H1 (cell line): ENCODE results near the gene RCL1. TPM values are rescaled to one million over a fixed set of nuclear protein-coding genes. Genes with fewer than 3 reads are reported as not detected.

ENCODE experiments used
- CTCF ChIA-PET: fragments of 300-600 bp; sonication (Branson Sonifier 250); formaldehyde crosslinking; loops from one replicate; lab custom pipeline; 2021; ENCODE audit not compliant: partially characterized antibody; lab: Charles Lee
- POLR2A ChIA-PET: fragments of 300-600 bp; sonication (Branson Sonifier 250); formaldehyde crosslinking; loops from one replicate; lab custom pipeline; 2021; ENCODE audit warnings: inconsistent platforms; ENCODE audit not compliant: partially characterized antibody; lab: Charles Lee
- DNase-seq, 2 experiments: peaks; one replicate each; pipeline versions ENCODE4 v3.0.0 to v3.0.0-alpha.2; 2010 to 2022; ENCODE audit warnings: low spot score in 2 of 2, low read depth in 1 of 2, mixed read lengths in 1 of 2
- FAIRE-seq: peaks from 2 replicates; lab custom pipeline; 2011; peaks lifted over from hg19 to GRCh38; lab: Jason Lieb, UNC
- H2AFZ ChIP-seq: 2 replicates; pipeline ENCODE4 v1.8.1; 2012; ENCODE audit warnings: low read length, inconsistent platforms
- H2AK5ac ChIP-seq: 2 replicates; pipeline ENCODE4 v1.6.1; 2013; ENCODE audit warnings: low read depth, low read length
- H2BK120ac ChIP-seq: replicated peaks from 2 replicates; pipeline ENCODE3; 2013; ENCODE audit warnings: low read depth, low read length, inconsistent platforms
- H2BK12ac ChIP-seq: 2 replicates; pipeline ENCODE4 v1.6.1; 2013; ENCODE audit warnings: low read depth, low read length
- H2BK15ac ChIP-seq: 2 replicates; pipeline ENCODE4 v1.6.1; 2013; ENCODE audit warnings: low read length
- H2BK20ac ChIP-seq: 2 replicates; pipeline ENCODE4 v1.6.1; 2013; ENCODE audit warnings: low read length
- H2BK5ac ChIP-seq: 2 replicates; pipeline ENCODE4 v1.6.1; 2013; ENCODE audit warnings: low read depth, low read length
- H3K14ac ChIP-seq: 2 replicates; pipeline ENCODE4 v1.6.1; 2013; ENCODE audit warnings: inconsistent platforms; ENCODE audit not compliant: insufficient read length
- H3K18ac ChIP-seq: 2 replicates; pipeline ENCODE4 v1.6.1; 2013; ENCODE audit warnings: low read length; ENCODE audit errors: extremely low read depth
- H3K23ac ChIP-seq: 2 replicates; pipeline ENCODE4 v1.6.1; 2013; ENCODE audit warnings: inconsistent platforms; ENCODE audit not compliant: insufficient read length
- H3K23me2 ChIP-seq: 2 replicates; pipeline ENCODE4 v1.6.1; 2013; ENCODE audit warnings: low read depth, low read length
- H3K27ac ChIP-seq: 2 replicates; pipeline ENCODE4 v1.6.1; 2011; ENCODE audit warnings: low read depth, low read length, inconsistent platforms
- H3K27me3 ChIP-seq, 4 experiments: replicated peaks in 1 of 4; 1 replicate in 1 of 4; 2 replicates in 3 of 4; pipeline versions ENCODE4 v1.6.1 to v1.8.1; 2011 to 2013; ENCODE audit warnings: low read length in 3 of 4, mild to moderate bottlenecking in 3 of 4, inconsistent platforms in 2 of 4, mixed read lengths in 2 of 4, moderate library complexity in 1 of 4; ENCODE audit not compliant: control insufficient read depth in 3 of 4, insufficient read depth in 3 of 4; ENCODE audit errors: extremely low read depth in 1 of 4
- H3K36me3 ChIP-seq, 4 experiments: 2 replicates each; pipeline versions ENCODE4 v1.6.1 to v1.8.1; 2011 to 2013; ENCODE audit warnings: mild to moderate bottlenecking in 4 of 4, low read length in 3 of 4, moderate library complexity in 2 of 4, control low read depth in 1 of 4, inconsistent platforms in 1 of 4; ENCODE audit not compliant: insufficient read depth in 4 of 4, control insufficient read depth in 2 of 4
- H3K4ac ChIP-seq: replicated peaks from 2 replicates; pipeline ENCODE3; 2013; ENCODE audit warnings: low read length, low read depth, mixed read lengths, inconsistent platforms; ENCODE audit not compliant: insufficient read length
- H3K4me1 ChIP-seq, 4 experiments: replicated peaks in 1 of 4; 1 replicate in 1 of 4; 2 replicates in 3 of 4; pipeline versions ENCODE4 v1.6.1 to v1.8.1; 2011 to 2013; ENCODE audit warnings: low read length in 3 of 4, inconsistent platforms in 2 of 4, mixed read lengths in 1 of 4; ENCODE audit not compliant: insufficient read depth in 4 of 4, control insufficient read depth in 3 of 4
- H3K4me2 ChIP-seq, 2 experiments: 2 replicates each; pipeline versions ENCODE4 v1.6.1 to v1.8.1; 2011 to 2013; ENCODE audit warnings: low read depth in 2 of 2, low read length in 2 of 2, control low read depth in 1 of 2, inconsistent platforms in 1 of 2, mild to moderate bottlenecking in 1 of 2; ENCODE audit not compliant: insufficient read depth in 1 of 2
- H3K4me3 ChIP-seq, 4 experiments: fragments of 200-600, 300-600 bp in 1 of 4; sonication (generic), shearing (Covaris generic), sonication (Bioruptor Twin) in 1 of 4; 2 replicates each; pipeline versions ENCODE4 v1.5.1 to v1.8.1; 2011 to 2016; ENCODE audit warnings: low read length in 4 of 4, low read depth in 3 of 4, control low read depth in 2 of 4, inconsistent platforms in 2 of 4, mild to moderate bottlenecking in 2 of 4, mixed read lengths in 1 of 4, moderate library complexity in 1 of 4; ENCODE audit not compliant: insufficient read depth in 2 of 4; ENCODE audit errors: extremely low read depth in 1 of 4
- H3K56ac ChIP-seq: replicated peaks from 2 replicates; pipeline ENCODE3; 2013; ENCODE audit warnings: low read depth, mild to moderate bottlenecking, mixed read lengths, low read length, inconsistent platforms; ENCODE audit not compliant: insufficient read length
- H3K79me1 ChIP-seq: 2 replicates; pipeline ENCODE4 v1.6.1; 2013; ENCODE audit warnings: low read depth, low read length, control low read depth
- H3K79me2 ChIP-seq, 2 experiments: 2 replicates each; pipeline versions ENCODE4 v1.6.1 to v1.8.1; 2012 to 2013; ENCODE audit warnings: low read length in 2 of 2, mild to moderate bottlenecking in 2 of 2, inconsistent platforms in 1 of 2; ENCODE audit not compliant: insufficient read depth in 2 of 2, control insufficient read depth in 1 of 2
- H3K9ac ChIP-seq, 4 experiments: replicated peaks in 1 of 4; 1 replicate in 1 of 4; 2 replicates in 3 of 4; pipeline versions ENCODE4 v1.6.1 to v1.8.1; 2011 to 2013; ENCODE audit warnings: low read depth in 3 of 4, low read length in 3 of 4, control low read depth in 2 of 4, mild to moderate bottlenecking in 2 of 4, moderate library complexity in 2 of 4, inconsistent platforms in 1 of 4; ENCODE audit errors: extremely low read depth in 1 of 4
- H3K9me3 ChIP-seq, 2 experiments: 2 replicates each; pipeline versions ENCODE4 v1.6.1 to v1.8.1; 2012 to 2013; ENCODE audit warnings: mild to moderate bottlenecking in 2 of 2, moderate library complexity in 2 of 2, control low read depth in 1 of 2, inconsistent platforms in 1 of 2, low read depth in 1 of 2, low read length in 1 of 2, mixed read lengths in 1 of 2; ENCODE audit not compliant: insufficient read depth in 2 of 2
- H4K20me1 ChIP-seq, 2 experiments: replicated peaks in 1 of 2; 2 replicates each; pipeline versions ENCODE3 to v1.8.1; 2011 to 2013; ENCODE audit warnings: inconsistent platforms in 2 of 2, low read length in 2 of 2, mild to moderate bottlenecking in 1 of 2; ENCODE audit not compliant: insufficient read depth in 2 of 2, control insufficient read depth in 1 of 2
- H4K5ac ChIP-seq: 2 replicates; pipeline ENCODE4 v1.6.1; 2013; ENCODE audit warnings: low read length, low read depth, mixed read lengths, inconsistent platforms; ENCODE audit not compliant: insufficient read length
- H4K8ac ChIP-seq: 2 replicates; pipeline ENCODE4 v1.8.0; 2013; ENCODE audit warnings: mild to moderate bottlenecking, moderate library complexity, low read length, inconsistent platforms; ENCODE audit not compliant: insufficient read depth; ENCODE audit errors: extremely low read depth
- H4K91ac ChIP-seq: replicated peaks from 2 replicates; pipeline ENCODE3; 2013; ENCODE audit warnings: low read length, mixed read lengths, inconsistent platforms; ENCODE audit not compliant: insufficient read length
- CTCF ChIP-seq, 3 experiments: IDR thresholded peaks; 1 replicate in 2 of 3; 2 replicates in 1 of 3; pipeline versions ENCODE4 v1.5.1 to v1.6.1; 2011; ENCODE audit warnings: low read length in 3 of 3, mild to moderate bottlenecking in 3 of 3, inconsistent platforms in 2 of 3, low read depth in 1 of 3, moderate library complexity in 1 of 3; ENCODE audit not compliant: insufficient read depth in 1 of 3; ENCODE audit errors: control extremely low read depth in 1 of 3
- GTF2F1 ChIP-seq: IDR thresholded peaks from 2 replicates; pipeline ENCODE4 v1.6.1; 2012; ENCODE audit warnings: low read depth, low read length, improper control_type of control experiment, borderline replicate concordance
- POU5F1 ChIP-seq: IDR thresholded peaks from 2 replicates; pipeline ENCODE4 v1.6.1; 2011; ENCODE audit warnings: low read depth, mild to moderate bottlenecking, low read length, moderate library complexity
- RAD21 ChIP-seq, 2 experiments: IDR thresholded peaks in 1 of 2; conservative IDR thresholded peaks in 1 of 2; 2 replicates each; pipeline ENCODE4 v1.6.1; 2011; ENCODE audit warnings: low read depth in 2 of 2, low read length in 2 of 2, improper control_type of control experiment in 1 of 2, inconsistent platforms in 1 of 2, mild to moderate bottlenecking in 1 of 2, moderate library complexity in 1 of 2
- SP2 ChIP-seq: IDR thresholded peaks from 2 replicates; pipeline ENCODE4 v1.6.1; 2012; ENCODE audit warnings: mild to moderate bottlenecking, low read length, inconsistent platforms
- WGBS, 2 experiments: shearing (Covaris generic) in 1 of 2; methylation state at CpG; one replicate each; pipeline versions ENCODE4 v1.1.6 to v1.1.7; 2013 to 2015; ENCODE audit warnings: low lambda C conversion rate in 2 of 2, mixed read lengths in 2 of 2, inconsistent platforms in 1 of 2, low coverage in 1 of 2, missing lambda C conversion rate in 1 of 2; ENCODE audit not compliant: insufficient replicate concordance in 2 of 2, insufficient coverage in 1 of 2, insufficient read length in 1 of 2; ENCODE audit errors: extremely low coverage in 1 of 2, missing lambda C conversion rate in 1 of 2; 5-methylcytosine and 5-hydroxymethylcytosine counted together
- polyA plus RNA-seq, 7 experiments: library from polyadenylated mRNA; depleted of rRNA in 3 of 7; stranded (reverse) in 5 of 7; unstranded in 2 of 7; fragments of >200 nt in 5 of 7; fragments of 200-250 nt in 2 of 7; gene quantifications; 1 replicate in 5 of 7; 2 replicates in 1 of 7; 4 replicates in 1 of 7; pipeline versions ENCODE4 v1.2.1 to v1.2.3, GENCODE V29; 2011 to 2013; ENCODE audit warnings: missing spikeins in 2 of 7, mixed read lengths in 2 of 7
- total RNA-seq: library from RNA; stranded (reverse); fragmentation: NEBNext Ultra II Directional; extraction: Animal tissue kit (Norgen Biotek cat#: 25700); gene quantifications from 2 replicates; pipeline ENCODE4 v1.2.1, GENCODE V29; 2021

Gene RCL1
- total and polyA plus RNA-seq, 2 of the 8 experiments (the other 6 are each of a cell fraction or from before 2014, with no cell fraction given) = 21.0 to 29.5 TPM

- Histone ChIP-seq H3K9me3 (no peaks in the 10 kb centered on the region), H3K23me2 (no peaks in the 10 kb centered on the region), H3K56ac (no peak overlapping the region), H2AFZ (no peak overlapping the region), H3K4me3 (no peak overlapping the region), H3K9ac (no peak overlapping the region), H4K5ac (no peak overlapping the region), H2BK120ac (no peak overlapping the region), H2BK12ac (no peak overlapping the region), H3K4me2 (no peak overlapping the region), H3K79me1 (no peaks in the 10 kb centered on the region), H3K4ac (no peak overlapping the region), H3K23ac (no peak overlapping the region), H2AK5ac (no peak overlapping the region), H2BK15ac (no peak overlapping the region), H3K79me2 (no peaks in the 10 kb centered on the region), H3K27ac (no peak overlapping the region), H3K27me3 (no peaks in the 10 kb centered on the region), H3K36me3 (no peaks in the 10 kb centered on the region), H3K4me1 (no peaks in the 10 kb centered on the region), H2BK5ac (no peak overlapping the region), H4K20me1 (no peaks in the 10 kb centered on the region), H3K18ac (no peak overlapping the region), H4K8ac (no peak overlapping the region), H4K91ac (no peak overlapping the region), H2BK20ac (no peak overlapping the region), H3K14ac (no peak overlapping the region)
- DNase-seq (no peak), FAIRE-seq (peak; percentile 74)
- CTCF ChIA-PET = interaction anchor here (0.6 to 2.3 kb wide), 16 partner anchors 9 to 850 kb away, joined by 3 to 18 read pairs (median 4); partner anchors contain the start of gene AK3
- WGBS, 2 experiments = 57% methylated on average over 8 of the region's 8 CpGs; no CpG with 5 or more reads in 1 of the 2 experiments
- POLR2A ChIA-PET = interaction anchor here (1.3 kb wide), 1 partner anchor 9 kb away, joined by 5 read pairs; the partner anchor contains the start of gene AK3
- TF ChIP-seq SP2 = no peak
- no peak for TF ChIP-seq POU5F1
- peak; percentile 50 to 52 for TF ChIP-seq RAD21 (IDR thresholded peaks at IDR 0.05 in 1 of 2, conservative IDR thresholded peaks at IDR 0.05 in 1 of 2; ENCODE audit: low read depth in 2 of 2, low read length in 2 of 2)
- TF ChIP-seq CTCF (IDR thresholded peaks at IDR 0.05; ENCODE audit: control extremely low read depth in 1 of 3, insufficient read depth in 1 of 3, low read depth in 1 of 3, low read length in 3 of 3) = peak in 2 of 3 experiments; percentile 13 to 48; a peak in 2 of 4 replicates
- no peak for TF ChIP-seq GTF2F1
Measured at GRCh38 chr9:4750023-4750673, 42.6 kb upstream of the RCL1 start.
